Heart left ventricle (tissue), 16 donors: ENCODE measurements around the gene COL7A1. TPM values are rescaled to one million over a fixed set of nuclear protein-coding genes. Genes with fewer than 3 reads are reported as not detected.

Source experiments
- ATAC-seq, 4 donors: fragments of 200-7000 bp; cut with Tn5 transposase; one replicate each; pipeline ENCODE4 v1.9.1; 2020 to 2022; ENCODE audit warnings: moderate library complexity in 4 of 4, mild to moderate bottlenecking in 3 of 4, moderate number of reproducible peaks in 1 of 4
- DNase-seq, 5 donors: peaks; one replicate each; pipeline ENCODE4 v3.0.0-alpha.2; 2020
- H3K27ac ChIP-seq, 12 donors: fragments of 200-600 bp; sonication (generic) in 4 of 12; one replicate each; pipeline versions ENCODE4 v1.5.0 to v1.8.0; 2016 to 2022; ENCODE audit warnings: mild to moderate bottlenecking in 2 of 12
- H3K27me3 ChIP-seq, 9 donors: fragments of 200-600 bp; sonication (generic) in 2 of 9; one replicate each; pipeline versions ENCODE4 v1.5.1 to v1.8.0; 2016 to 2022; ENCODE audit warnings: mild to moderate bottlenecking in 3 of 9
- H3K36me3 ChIP-seq, 9 donors: fragments of 200-600 bp; sonication (generic) in 2 of 9; one replicate each; pipeline versions ENCODE4 v1.5.0 to v1.8.0; 2018 to 2022; ENCODE audit warnings: mild to moderate bottlenecking in 2 of 9
- H3K4me1 ChIP-seq, 12 donors: fragments of 200-600 bp; sonication (generic) in 4 of 12; one replicate each; pipeline versions ENCODE4 v1.5.0 to v1.8.0; 2016 to 2022; ENCODE audit warnings: mild to moderate bottlenecking in 3 of 12
- H3K4me3 ChIP-seq, 12 donors: fragments of 200-600 bp; sonication (generic) in 4 of 12; one replicate each; pipeline versions ENCODE4 v1.5.0 to v1.8.0; 2017 to 2022; ENCODE audit warnings: mild to moderate bottlenecking in 9 of 12, moderate library complexity in 4 of 12
- H3K9me3 ChIP-seq, 12 donors: fragments of 200-600 bp; sonication (generic) in 4 of 12; one replicate each; pipeline versions ENCODE4 v1.5.0 to v1.8.0; 2016 to 2022; ENCODE audit warnings: mild to moderate bottlenecking in 1 of 12
- CTCF ChIP-seq, 12 donors: fragments of 200-600 bp; sonication (generic) in 4 of 12; IDR thresholded peaks; one replicate each; pipeline versions ENCODE4 v1.5.0 to v1.8.0; 2018 to 2022; ENCODE audit warnings: antibody characterized with exemption in 12 of 12, mild to moderate bottlenecking in 5 of 12
- POLR2A ChIP-seq, 2 donors: fragments of 450-650 bp; IDR thresholded peaks; one replicate each; pipeline ENCODE4 v1.6.1; 2017; ENCODE audit warnings: antibody characterized with exemption in 2 of 2, mild to moderate bottlenecking in 2 of 2, moderate library complexity in 2 of 2
- WGBS, 4 donors: extraction: QIAGEN DNeasy Blood & Tissue Kit in 2 of 4; methylation state at CpG; one replicate each; pipeline versions ENCODE4 v1.1.5 to v1.1.7; 2013 to 2018; 5-methylcytosine and 5-hydroxymethylcytosine counted together
- intact Hi-C, 10 donors: fragments of 100-400 bp; cut with DNase I; formaldehyde crosslinking; loops; one replicate each; pipeline versions ENCODE4 v1.11.1 to v1.14.2; 2022
- polyA plus RNA-seq, 2 donors: library from polyadenylated mRNA; stranded (reverse); fragments of 200-250 nt; gene quantifications; one replicate each; pipeline ENCODE4 v1.2.3, GENCODE V29; 2013
- total RNA-seq, 9 donors: library from RNA; depleted of rRNA in 2 of 9; stranded (reverse); fragments of >200 nt in 2 of 9; fragmentation: NEBNext Ultra II Directional in 3 of 9; extraction: Animal tissue kit (Norgen Biotek cat#: 25700) in 3 of 9; gene quantifications; one replicate each; pipeline versions ENCODE4 v1.1.0 to v1.2.4, GENCODE V29; 2016 to 2023
- donor health status: ischemic (EF 13 %, LVEDD 7.1; RV severe dilation, severe dysfunction).
- donor health status: healthy with polysubstance abuse.
- donor health status: DM: no; HTN: yes; CAD: no.
- donor health status: DM: no; HTN: no; CAD: no.
- donor health status: ischemic (EF 25% LVEDD 6.9; RV normal size, moderate dysfunction).
- donor health status: ischemic (EF 25% LVEDD 5.7; RV mildly dilated, moderate dysfunction).
- donor health status: healthy.
- donor health status: DM: yes; HTN: yes; CAD: no.
- donor health status: ischemic (EF 35%, LVEDD 5.7; RV mildly dilated, moderate dysfunction).
- donor health status: nonischemic (EF 11% LVEDD 7.7; RV severe dilation, severe dysfunction).
- donor health status: DM: yes; HTN: yes; CAD: no.
- donor health status: PGD.
- donor health status: ischemic (EF 29% LVEDD 5.4; RV normal size, mild dysfunction).
- donor health status: nonischemic (EF 23%, LVEDD 6.1; RV moderate dilation, normal function).

The COL7A1 gene
- total and polyA plus RNA-seq, 11 donors = 2.4 to 25.2 (median 11.5) TPM

DNA sequence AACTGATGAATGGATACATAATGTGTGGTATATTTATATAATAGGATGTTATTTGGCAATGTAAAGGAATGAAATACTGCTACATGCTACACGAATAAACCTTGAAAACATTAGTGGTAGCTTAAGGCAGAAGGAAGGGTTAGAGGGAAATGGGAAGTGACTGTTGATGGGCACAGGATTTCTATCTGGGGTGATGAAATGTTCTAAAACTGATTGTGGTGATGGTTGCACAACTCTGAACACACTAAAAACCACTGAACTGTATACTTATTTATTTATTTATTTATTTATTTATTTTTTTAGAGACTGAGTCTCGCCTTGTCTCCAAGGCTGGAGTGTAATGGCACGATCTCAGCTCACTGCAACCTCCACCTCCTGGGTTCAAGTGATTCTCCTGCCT lies 66.4 kb downstream of the COL7A1 start:
- WGBS, 4 donors = 83 to 94% (median 91%) methylated on average over 3 of the region's 3 CpGs

GRCh38 chr3:48528048-48528447 lies 67.1 kb downstream of the COL7A1 start:
- Histone ChIP-seq H3K36me3 (no peaks in the 10 kb centered on the region), H3K9me3 (no peaks in the 10 kb centered on the region), H3K27ac (peak overlapping the region in 1 of 12 donors; percentile 30), H3K4me3 (no peak overlapping the region), H3K27me3 (no peaks in the 10 kb centered on the region), H3K4me1 (peaks cover 0 to 38% (median 0%) of the 10 kb centered on the region in 12 donors)
- ATAC-seq (no peak), DNase-seq (no peak)
- TF ChIP-seq CTCF (IDR thresholded peaks at IDR 0.05) (no peak), POLR2A (IDR thresholded peaks at IDR 0.05) (no peak)
- 90 to 94% (median 92%) methylated on average over 9 of the region's 9 CpGs for WGBS, 4 donors
- intact Hi-C loops = no loop called here

More for the DNA sequence above, 66.4 kb downstream of the COL7A1 start:
- H3K4me3 ChIP-seq = no peak overlapping the region
- ATAC-seq (no peak), DNase-seq (no peak)
- no peaks in the 10 kb centered on the region for H3K36me3 ChIP-seq
- peak overlapping the region in 1 of 12 donors; percentile 30 for H3K27ac ChIP-seq
- intact Hi-C loops = no loop called here
- TF ChIP-seq POLR2A (IDR thresholded peaks at IDR 0.05) = no peak
- TF ChIP-seq CTCF (IDR thresholded peaks at IDR 0.05) = no peak
- no peaks in the 10 kb centered on the region for H3K9me3 ChIP-seq
- H3K27me3 ChIP-seq = no peaks in the 10 kb centered on the region
- peaks cover 0 to 39% (median 0%) of the 10 kb centered on the region in 12 donors for H3K4me1 ChIP-seq

DNA sequence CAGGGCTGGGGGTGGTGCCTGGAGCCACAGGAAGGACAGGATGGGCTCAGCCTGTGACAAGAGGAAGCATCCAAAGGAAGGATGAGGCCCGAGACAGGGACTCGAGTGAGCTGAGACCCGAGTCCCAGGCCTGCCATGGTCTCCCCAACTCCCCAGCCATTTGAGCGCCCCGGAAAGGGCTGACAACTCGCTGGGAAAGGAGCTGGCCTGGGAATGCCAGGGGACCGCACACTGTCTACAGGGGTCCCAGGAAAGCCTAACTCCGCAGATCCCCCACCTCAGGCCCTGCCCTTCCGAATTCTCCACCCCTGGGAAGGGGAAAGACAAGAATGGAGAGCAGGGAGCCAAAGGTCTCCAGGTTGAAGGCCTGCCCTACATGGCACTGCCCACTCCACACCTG lies 70.2 kb downstream of the COL7A1 start:
- 74 to 90% (median 87%) methylated on average over 8 to 9 of the region's 9 CpGs for WGBS, 4 donors
- DNase-seq (no peak), ATAC-seq (no peak)
- no peaks in the 10 kb centered on the region for H3K9me3 ChIP-seq
- H3K27ac ChIP-seq = no peak overlapping the region
- no peaks in the 10 kb centered on the region for H3K27me3 ChIP-seq
- TF ChIP-seq POLR2A (IDR thresholded peaks at IDR 0.05) (no peak), CTCF (IDR thresholded peaks at IDR 0.05) (no peak)
- no peak overlapping the region for H3K4me3 ChIP-seq
- no peaks in the 10 kb centered on the region for H3K36me3 ChIP-seq
- H3K4me1 ChIP-seq = peaks cover 0 to 27% (median 0%) of the 10 kb centered on the region in 12 donors
- intact Hi-C loops = no loop called here

DNA sequence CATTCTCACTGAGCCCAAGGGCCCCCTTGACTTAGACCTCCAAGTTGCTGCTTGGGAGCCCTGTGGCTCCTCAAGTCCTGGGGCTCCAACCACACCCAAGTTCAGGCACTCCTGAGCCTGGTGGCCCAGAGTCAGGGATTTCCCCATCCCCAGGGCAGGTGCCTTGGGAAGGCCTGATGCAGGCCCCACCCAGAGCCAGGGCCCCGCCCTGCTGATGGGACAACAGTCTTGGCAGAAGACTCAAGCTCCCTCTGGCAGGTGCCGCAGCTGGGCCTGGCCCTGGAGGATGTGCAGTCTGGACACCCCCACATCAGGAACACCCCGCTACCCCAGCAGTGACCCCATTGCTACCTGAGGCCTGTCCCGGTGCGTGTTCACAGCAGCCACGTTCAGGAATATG lies 73.5 kb downstream of the COL7A1 start:
- intact Hi-C loops = no loop called here
- DNase-seq (no peak), ATAC-seq (no peak)
- Histone ChIP-seq H3K36me3 (no peaks in the 10 kb centered on the region), H3K9me3 (no peaks in the 10 kb centered on the region), H3K27me3 (no peaks in the 10 kb centered on the region), H3K4me1 (no peaks in the 10 kb centered on the region), H3K27ac (no peak overlapping the region), H3K4me3 (no peak overlapping the region)
- 89 to 100% (median 95%) methylated on average over 3 to 6 of the region's 6 CpGs for WGBS, 4 donors
- no peak for TF ChIP-seq POLR2A (IDR thresholded peaks at IDR 0.05)

DNA sequence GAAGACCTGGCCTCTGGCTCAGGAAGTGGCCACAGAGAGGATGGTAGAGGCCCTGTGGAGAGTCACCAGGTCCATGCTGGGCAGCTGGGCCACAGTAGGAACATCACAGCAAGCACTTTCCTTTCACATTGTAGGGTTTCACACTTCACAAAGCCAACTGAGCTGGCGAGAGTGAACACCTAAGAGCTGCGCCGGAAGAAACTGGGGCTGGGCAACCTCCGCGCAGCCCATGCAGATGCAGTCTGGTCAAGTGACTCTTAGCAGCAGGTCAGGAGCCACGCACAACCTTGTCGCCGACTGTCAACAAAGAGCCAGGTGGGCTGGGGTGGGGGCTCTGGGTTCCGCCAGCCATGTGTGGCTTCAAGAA lies 75.9 kb downstream of the COL7A1 start:
- Histone ChIP-seq H3K4me3 (no peak overlapping the region), H3K9me3 (no peaks in the 10 kb centered on the region), H3K36me3 (no peaks in the 10 kb centered on the region), H3K27me3 (no peaks in the 10 kb centered on the region), H3K4me1 (peaks cover 0 to 4% (median 0%) of the 10 kb centered on the region in 12 donors), H3K27ac (no peak overlapping the region)
- 96 to 99% (median 97%) methylated on average over 6 to 9 of the region's 9 CpGs for WGBS, 4 donors
- ATAC-seq = no peak
- intact Hi-C loops = no loop called here
- no peak for DNase-seq
- TF ChIP-seq POLR2A (IDR thresholded peaks at IDR 0.05) (no peak), CTCF (IDR thresholded peaks at IDR 0.05) (no peak)
